ENCODE measurements around the gene ACY1. TPM values are rescaled to one million over a fixed set of nuclear protein-coding genes. Genes with fewer than 3 reads are reported as not detected.

ACY1 gene
- total and polyA plus RNA-seq, 4 experiments from 2014 or later: 7.7 to 14.9 (median 9.9) TPM

- intact Hi-C loops (cut with micrococcal nuclease): loop anchor here (5.0 kb wide), 1 partner anchor 1733 kb away; the partner anchor contains the start of gene GNAI2
- DNase-seq: no peak
- CTCF ChIA-PET (ENCODE audit: partially characterized antibody): interaction anchor here (2.6 to 3.1 kb wide), 2 partner anchors 13 to 25 kb away, joined by 6 to 14 read pairs; partner anchors contain the start of gene ACY1
Observed at GRCh38 chr3:51969841-51970240, 13.5 kb upstream of the ACY1 start.

GRCh38 chr3:51970606-51971300, 12.6 kb upstream of the ACY1 start:
- H3K27ac ChIP-seq (ENCODE audit: low read depth, low read length): no peak overlapping the region
- H3K4me1 ChIP-seq (ENCODE audit: insufficient read depth, low read length): peaks cover 34% of the 10 kb centered on the region
- H3K9me3 ChIP-seq (ENCODE audit: control insufficient read depth in 1 of 2, low read length in 2 of 2): no peaks in the 10 kb centered on the region
- H3K4me3 Mint-ChIP-seq: peak overlapping the region in 2 of 8 donors; percentile 57 to 69
- H3K27ac Mint-ChIP-seq: peak overlapping the region in 2 of 7 donors; percentile 38 to 60
- CTCF ChIA-PET (ENCODE audit: partially characterized antibody): interaction anchor here (2.6 to 3.1 kb wide), 2 partner anchors 12 to 26 kb away, joined by 6 to 14 read pairs; partner anchors contain the start of gene ACY1
- POLR2A ChIA-PET (ENCODE audit: partially characterized antibody): interaction anchor here (1.1 to 6.2 kb wide), 2 partner anchors 9 to 11 kb away, joined by 3 to 28 read pairs; partner anchors contain the start of gene ACY1
- no peaks in the 10 kb centered on the region for H3K27me3 ChIP-seq (ENCODE audit: insufficient read depth, low read length)
- no peaks in the 10 kb centered on the region for H3K36me3 ChIP-seq (ENCODE audit: insufficient read depth, low read length)
- DNase-seq: no peak
- no peaks in the 10 kb centered on the region for H3K27me3 Mint-ChIP-seq
- no peaks in the 10 kb centered on the region for H3K9me3 Mint-ChIP-seq
- peaks cover 0 to 6% of the 10 kb centered on the region in 2 donors for H3K36me3 Mint-ChIP-seq
- intact Hi-C loops (cut with micrococcal nuclease): loop anchor here (5.0 kb wide), 1 partner anchor 1733 kb away; the partner anchor contains the start of gene GNAI2
- H3K4me3 ChIP-seq (ENCODE audit: low read length in 2 of 2): no peak overlapping the region
- H3K4me1 Mint-ChIP-seq: peaks cover 22 to 57% (median 39%) of the 10 kb centered on the region in 4 donors

More at GRCh38 chr3:51969841-51970240, 13.5 kb upstream of the ACY1 start:
- Histone ChIP-seq H3K36me3 (ENCODE audit: insufficient read depth, low read length) (no peaks in the 10 kb centered on the region), H3K9me3 (ENCODE audit: control insufficient read depth in 1 of 2, low read length in 2 of 2) (no peaks in the 10 kb centered on the region), H3K4me3 (ENCODE audit: low read length in 2 of 2) (no peak overlapping the region), H3K4me1 (ENCODE audit: insufficient read depth, low read length) (peaks cover 31% of the 10 kb centered on the region), H3K27me3 (ENCODE audit: insufficient read depth, low read length) (no peaks in the 10 kb centered on the region), H3K27ac (ENCODE audit: low read depth, low read length) (no peak overlapping the region)
- Mint-ChIP-seq H3K4me1 (peaks cover 21 to 59% (median 40%) of the 10 kb centered on the region in 4 donors), H3K9me3 (no peaks in the 10 kb centered on the region), H3K27ac (peak overlapping the region in 2 of 7 donors; percentile 10 to 60), H3K27me3 (no peaks in the 10 kb centered on the region), H3K36me3 (peaks cover 0 to 6% of the 10 kb centered on the region in 2 donors), H3K4me3 (peak overlapping the region in 1 of 8 donors; percentile 11)
- POLR2A ChIA-PET (ENCODE audit: partially characterized antibody): interaction anchor here (1.1 to 6.2 kb wide), 4 partner anchors 8 to 26 kb away, joined by 3 to 28 read pairs (median 8); partner anchors contain the start of genes ACY1 and RPL29

GRCh38 chr3:51971350-51971749, 12.0 kb upstream of the ACY1 start:
- H3K27ac ChIP-seq (ENCODE audit: low read depth, low read length): no peak overlapping the region
- Mint-ChIP-seq H3K4me1 (peaks cover 22 to 58% (median 40%) of the 10 kb centered on the region in 4 donors), H3K27me3 (no peaks in the 10 kb centered on the region), H3K4me3 (peak overlapping the region in 5 of 8 donors; percentile 31 to 69 (median 59)), H3K36me3 (peaks cover 0 to 6% of the 10 kb centered on the region in 2 donors), H3K9me3 (no peaks in the 10 kb centered on the region), H3K27ac (peak overlapping the region in 2 of 7 donors; percentile 41 to 76)
- POLR2A ChIA-PET (ENCODE audit: partially characterized antibody): no interaction called here
- H3K4me3 ChIP-seq (ENCODE audit: low read length in 2 of 2): no peak overlapping the region
- H3K27me3 ChIP-seq (ENCODE audit: insufficient read depth, low read length): no peaks in the 10 kb centered on the region
- H3K9me3 ChIP-seq (ENCODE audit: control insufficient read depth in 1 of 2, low read length in 2 of 2): no peaks in the 10 kb centered on the region
- CTCF ChIA-PET (ENCODE audit: partially characterized antibody): interaction anchor here (3.1 kb wide), 1 partner anchor 11 kb away, joined by 14 read pairs; the partner anchor contains the start of gene ACY1
- no peaks in the 10 kb centered on the region for H3K36me3 ChIP-seq (ENCODE audit: insufficient read depth, low read length)
- H3K4me1 ChIP-seq (ENCODE audit: insufficient read depth, low read length): peaks cover 32% of the 10 kb centered on the region
- intact Hi-C loops (cut with micrococcal nuclease): loop anchor here (5.0 kb wide), 1 partner anchor 1734 kb away; the partner anchor contains the start of gene GNAI2
- DNase-seq: peak in 1 of 5 donors; percentile 24

- ChIA-PET POLR2A (ENCODE audit: partially characterized antibody) (interaction anchor here (0.9 to 5.1 kb wide), 20 partner anchors 8 to 475 kb away, joined by 3 to 72 read pairs (median 5); partner anchors contain the start of genes ACY1, ALAS1, DCAF1 and DUSP7), CTCF (ENCODE audit: partially characterized antibody) (interaction anchor here (0.8 to 4.1 kb wide), 13 partner anchors 9 to 223 kb away, joined by 3 to 49 read pairs (median 8); partner anchors contain the start of genes ACY1, PARP3, RPL29 and RRP9)
- H3K36me3 ChIP-seq (ENCODE audit: insufficient read depth, low read length): no peaks in the 10 kb centered on the region
- Mint-ChIP-seq H3K36me3 (peaks cover 0 to 5% of the 10 kb centered on the region in 2 donors), H3K9me3 (no peaks in the 10 kb centered on the region), H3K27ac (peak overlapping the region; percentile 68 to 98 (median 96)), H3K27me3 (no peaks in the 10 kb centered on the region), H3K4me3 (peak overlapping the region; percentile 90 to 99 (median 96)), H3K4me1 (peaks cover 28 to 53% (median 41%) of the 10 kb centered on the region in 4 donors)
- H3K9me3 ChIP-seq (ENCODE audit: control insufficient read depth in 1 of 2, low read length in 2 of 2): no peaks in the 10 kb centered on the region
- DNase-seq: peak in 1 of 5 donors; percentile 37
- H3K27me3 ChIP-seq (ENCODE audit: insufficient read depth, low read length): no peaks in the 10 kb centered on the region
- H3K27ac ChIP-seq (ENCODE audit: low read depth, low read length): peak overlapping the region; percentile 78
- H3K4me3 ChIP-seq (ENCODE audit: low read length in 2 of 2): peak overlapping the region; percentile 81 to 95
- peaks cover 32% of the 10 kb centered on the region for H3K4me1 ChIP-seq (ENCODE audit: insufficient read depth, low read length)
- intact Hi-C loops (cut with micrococcal nuclease): loop anchor here (1.0 to 5.0 kb wide), 4 partner anchors 18 to 1737 kb away; partner anchors contain the start of genes GNAI2 and PARP3
Observed at GRCh38 chr3:51974277-51974962, 8.9 kb upstream of the ACY1 start.

GRCh38 chr3:51974963-51975851, 8.1 kb upstream of the ACY1 start, which contains the start of gene ABHD14A:
Gene ABHD14A, plus strand, starts transcription at chr3:51975064. Its CDS starts 72 bp downstream, at chr3:51975136.
- H3K9me3 Mint-ChIP-seq: no peaks in the 10 kb centered on the region
- ChIA-PET POLR2A (ENCODE audit: partially characterized antibody) (interaction anchor here (0.9 to 5.1 kb wide), 13 partner anchors 9 to 305 kb away, joined by 3 to 72 read pairs (median 10); partner anchors contain the start of genes ACY1, DUSP7, PARP3 and PCBP4), CTCF (ENCODE audit: partially characterized antibody) (interaction anchor here (1.6 to 4.1 kb wide), 4 partner anchors 8 to 78 kb away, joined by 4 to 49 read pairs (median 34); partner anchors contain the start of genes ACY1, PARP3, RPL29 and RRP9)
- H3K9me3 ChIP-seq (ENCODE audit: control insufficient read depth in 1 of 2, low read length in 2 of 2): no peaks in the 10 kb centered on the region
- peak; percentile 75 to 80 (median 76) for DNase-seq
- H3K36me3 ChIP-seq (ENCODE audit: insufficient read depth, low read length): no peaks in the 10 kb centered on the region
- H3K27ac Mint-ChIP-seq: peak within 1 kb of the TSS; percentile 68 to 98 (median 96)
- H3K36me3 Mint-ChIP-seq: peaks cover 0 to 5% of the 10 kb centered on the region in 2 donors
- no peaks in the 10 kb centered on the region for H3K27me3 Mint-ChIP-seq
- no peaks in the 10 kb centered on the region for H3K27me3 ChIP-seq (ENCODE audit: insufficient read depth, low read length)
- peak within 1 kb of the TSS; percentile 78 for H3K27ac ChIP-seq (ENCODE audit: low read depth, low read length)
- peaks cover 32% of the 10 kb centered on the region for H3K4me1 ChIP-seq (ENCODE audit: insufficient read depth, low read length)
- H3K4me3 Mint-ChIP-seq: peak within 1 kb of the TSS; percentile 90 to 99 (median 96)
- H3K4me3 ChIP-seq (ENCODE audit: low read length in 2 of 2): peak within 1 kb of the TSS; percentile 81 to 95
- intact Hi-C loops (cut with micrococcal nuclease): loop anchor here (1.0 to 5.0 kb wide), 5 partner anchors 8 to 1738 kb away; partner anchors contain the start of genes ACY1, GNAI2 and PARP3
- H3K4me1 Mint-ChIP-seq: peaks cover 28 to 53% (median 41%) of the 10 kb centered on the region in 4 donors

Measured in CD4-positive, alpha-beta memory T cell (primary cell).